Measurements from ENCODE around the gene NAA38.

NAA38 gene

DNA sequence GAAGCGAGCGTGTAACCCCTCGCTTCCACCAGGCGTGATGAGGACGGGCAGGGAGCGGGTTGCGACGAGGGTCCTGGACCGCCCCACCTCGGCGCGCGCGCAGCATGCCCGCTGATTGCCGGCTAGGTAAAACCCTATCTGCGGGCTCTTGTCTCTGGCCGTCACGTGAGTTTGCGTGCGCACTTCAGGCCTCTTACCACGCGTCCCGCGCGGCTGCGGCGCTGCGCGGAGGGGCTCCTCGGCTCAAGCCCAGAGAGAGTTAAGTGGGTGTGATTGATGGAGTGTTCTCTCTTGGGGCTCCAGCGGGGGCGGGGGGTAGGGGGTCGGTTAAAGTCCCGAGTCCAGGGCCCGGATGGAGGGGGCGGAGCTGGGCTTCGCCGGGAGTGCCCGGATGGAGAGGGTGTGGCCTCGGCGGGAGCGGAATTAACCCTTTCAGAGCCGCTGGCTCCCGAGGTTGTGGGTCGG, 15.4 kb downstream of the NAA38 start:
- H3K4me1 ChIP-seq (ENCODE audit: control insufficient read depth, insufficient read depth, low read depth, low read length), result peaks cover 31% of the 10 kb centered on the region
- H3K36me3 ChIP-seq (ENCODE audit: control insufficient read depth in 1 of 2, insufficient read depth in 2 of 2, low read depth in 1 of 2, low read length in 2 of 2), result peaks cover 20 to 24% of the 10 kb centered on the region in 2 experiments
- peak overlapping the region; percentile 54 for H2BK5ac ChIP-seq (ENCODE audit: low read depth, low read length, poor library complexity, severe bottlenecking)
- peak overlapping the region; percentile 60 for H2BK15ac ChIP-seq (ENCODE audit: low read depth, poor library complexity, severe bottlenecking)
- H3K23ac ChIP-seq (ENCODE audit: low read length in 2 of 2), result no peak overlapping the region
- H3K18ac ChIP-seq (ENCODE audit: low read depth in 1 of 2, low read length in 2 of 2), result peak overlapping the region; percentile 94 to 98
- H2BK120ac ChIP-seq (ENCODE audit: low read depth, low read length), result peak overlapping the region; percentile 66
- H3K9me3 ChIP-seq (ENCODE audit: control insufficient read depth, low read length), result no peaks in the 10 kb centered on the region
- peak; percentile 94 for DNase-seq
- peak overlapping the region; percentile 76 for H4K8ac ChIP-seq (ENCODE audit: low read length)
- H3K14ac ChIP-seq (ENCODE audit: low read length in 2 of 2), result peak overlapping the region in 1 of 2 experiments; percentile 76
- H3K4me2 ChIP-seq (ENCODE audit: low read length, poor library complexity, severe bottlenecking), result peak overlapping the region; percentile 88
- H4K91ac ChIP-seq (ENCODE audit: low read length), result peak overlapping the region; percentile 96
- peak overlapping the region; percentile 98 for H3K27ac ChIP-seq (ENCODE audit: low read length, poor library complexity, severe bottlenecking)
- peak overlapping the region; percentile 98 for H3K9ac ChIP-seq (ENCODE audit: low read length)
- H2BK12ac ChIP-seq (ENCODE audit: low read length in 2 of 2), result peak overlapping the region; percentile 45 to 77
- H3K4me3 ChIP-seq (ENCODE audit: insufficient read depth in 1 of 2, low read depth in 1 of 2, low read length in 2 of 2), result peak overlapping the region; percentile 69 to 94
- peak overlapping the region; percentile 93 to 97 for H3K4ac ChIP-seq (ENCODE audit: low read depth in 1 of 2, low read length in 2 of 2)
- H2AFZ ChIP-seq (ENCODE audit: low read depth, low read length), result no peak overlapping the region
- no peaks in the 10 kb centered on the region for H3K27me3 ChIP-seq (ENCODE audit: control insufficient read depth in 1 of 2, insufficient read depth in 1 of 2, low read length in 2 of 2)
- no peak overlapping the region for H2AK5ac ChIP-seq (ENCODE audit: low read length, severe bottlenecking)
- peaks cover 20% of the 10 kb centered on the region for H3K79me1 ChIP-seq (replicated peaks; ENCODE audit: low read length, poor library complexity, severe bottlenecking)
- under 1% methylated on average over 46 of the region's 46 CpGs for WGBS

DNA sequence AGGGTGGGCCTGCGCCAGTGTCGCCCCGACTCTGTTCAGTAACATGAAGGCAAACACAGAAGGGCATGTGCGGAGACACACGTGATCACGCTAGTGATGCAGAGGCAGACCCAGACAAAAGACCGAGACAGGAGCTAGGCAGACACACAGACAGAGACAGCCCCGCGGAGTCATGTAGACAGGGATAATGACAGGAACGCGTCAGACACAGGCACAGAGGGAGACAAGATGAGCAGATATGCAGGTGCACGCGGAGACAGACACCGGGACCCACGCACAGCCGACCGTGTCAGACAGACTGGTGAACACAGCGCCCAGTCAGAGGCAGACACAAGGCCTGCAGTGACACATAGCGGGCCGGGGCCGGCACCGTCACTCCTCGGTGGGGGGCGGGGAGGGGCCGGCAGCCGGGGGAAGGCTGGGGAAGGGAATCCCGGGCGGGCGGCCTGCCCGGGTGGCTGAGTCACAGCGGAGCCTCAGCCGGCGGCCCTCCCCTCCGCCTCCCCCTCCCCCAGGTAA, 15.9 kb downstream of the NAA38 start:
- peak overlapping the region; percentile 66 to 94 for H3K4me3 ChIP-seq (ENCODE audit: insufficient read depth in 1 of 2, low read depth in 1 of 2, low read length in 2 of 2)
- peak overlapping the region; percentile 63 for H4K91ac ChIP-seq (ENCODE audit: low read length)
- H3K79me1 ChIP-seq (replicated peaks; ENCODE audit: low read length, poor library complexity, severe bottlenecking), result peaks cover 17% of the 10 kb centered on the region
- H2BK5ac ChIP-seq (ENCODE audit: low read depth, low read length, poor library complexity, severe bottlenecking), result no peak overlapping the region
- H2BK120ac ChIP-seq (ENCODE audit: low read depth, low read length), result peak overlapping the region; percentile 66
- peak overlapping the region; percentile 45 to 77 for H2BK12ac ChIP-seq (ENCODE audit: low read length in 2 of 2)
- H3K23ac ChIP-seq (ENCODE audit: low read length in 2 of 2), result no peak overlapping the region
- H3K27me3 ChIP-seq (ENCODE audit: control insufficient read depth in 1 of 2, insufficient read depth in 1 of 2, low read length in 2 of 2), result no peaks in the 10 kb centered on the region
- peak overlapping the region; percentile 93 to 94 for H3K18ac ChIP-seq (ENCODE audit: low read depth in 1 of 2, low read length in 2 of 2)
- peak overlapping the region in 1 of 2 experiments; percentile 76 for H3K14ac ChIP-seq (ENCODE audit: low read length in 2 of 2)
- H3K36me3 ChIP-seq (ENCODE audit: control insufficient read depth in 1 of 2, insufficient read depth in 2 of 2, low read depth in 1 of 2, low read length in 2 of 2), result peaks cover 17 to 20% of the 10 kb centered on the region in 2 experiments
- H3K27ac ChIP-seq (ENCODE audit: low read length, poor library complexity, severe bottlenecking), result peak overlapping the region; percentile 91
- H3K9me3 ChIP-seq (ENCODE audit: control insufficient read depth, low read length), result no peaks in the 10 kb centered on the region
- peak; percentile 96 for DNase-seq
- peak overlapping the region; percentile 69 to 97 for H3K4ac ChIP-seq (ENCODE audit: low read depth in 1 of 2, low read length in 2 of 2)
- H3K9ac ChIP-seq (ENCODE audit: low read length), result peak overlapping the region; percentile 98
- H2AK5ac ChIP-seq (ENCODE audit: low read length, severe bottlenecking), result no peak overlapping the region
- H2AFZ ChIP-seq (ENCODE audit: low read depth, low read length), result no peak overlapping the region
- 1% methylated on average over 34 of the region's 34 CpGs for WGBS
- H4K8ac ChIP-seq (ENCODE audit: low read length), result peak overlapping the region; percentile 76
- H3K4me1 ChIP-seq (ENCODE audit: control insufficient read depth, insufficient read depth, low read depth, low read length), result peaks cover 34% of the 10 kb centered on the region
- H2BK15ac ChIP-seq (ENCODE audit: low read depth, poor library complexity, severe bottlenecking), result peak overlapping the region; percentile 55
- peak overlapping the region; percentile 83 for H3K4me2 ChIP-seq (ENCODE audit: low read length, poor library complexity, severe bottlenecking)

DNA sequence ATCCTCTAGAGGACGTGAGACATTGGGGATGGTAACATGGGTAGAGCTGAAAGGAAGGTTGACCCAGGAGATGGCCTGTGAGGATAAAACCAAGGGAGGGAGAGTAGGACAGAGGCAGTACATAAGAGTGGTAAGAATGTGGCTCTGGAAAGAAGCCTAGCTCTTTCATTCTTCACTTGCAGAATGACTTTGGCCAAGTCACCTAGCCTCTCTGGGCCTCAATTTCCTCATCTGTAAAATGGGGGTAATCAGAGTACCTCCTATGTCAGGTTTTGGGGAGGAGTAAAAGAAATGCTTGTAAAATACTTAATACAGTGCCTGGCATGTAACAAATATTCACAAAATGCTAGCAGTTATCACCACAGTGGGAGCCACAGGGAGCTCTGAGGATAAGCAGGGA, 16.5 kb downstream of the NAA38 start:
- Histone ChIP-seq H2BK5ac (ENCODE audit: low read depth, low read length, poor library complexity, severe bottlenecking) (no peak overlapping the region), H4K91ac (ENCODE audit: low read length) (no peak overlapping the region), H3K79me1 (replicated peaks; ENCODE audit: low read length, poor library complexity, severe bottlenecking) (peaks cover 15% of the 10 kb centered on the region), H2BK120ac (ENCODE audit: low read depth, low read length) (no peak overlapping the region), H3K27me3 (ENCODE audit: control insufficient read depth in 1 of 2, insufficient read depth in 1 of 2, low read length in 2 of 2) (no peaks in the 10 kb centered on the region), H3K4me3 (ENCODE audit: insufficient read depth in 1 of 2, low read depth in 1 of 2, low read length in 2 of 2) (peak overlapping the region in 1 of 2 experiments; percentile 94), H3K9me3 (ENCODE audit: control insufficient read depth, low read length) (no peaks in the 10 kb centered on the region), H3K36me3 (ENCODE audit: control insufficient read depth in 1 of 2, insufficient read depth in 2 of 2, low read depth in 1 of 2, low read length in 2 of 2) (peaks cover 14 to 15% of the 10 kb centered on the region in 2 experiments), H3K23ac (ENCODE audit: low read length in 2 of 2) (no peak overlapping the region), H3K27ac (ENCODE audit: low read length, poor library complexity, severe bottlenecking) (peak overlapping the region; percentile 27), H3K9ac (ENCODE audit: low read length) (peak overlapping the region; percentile 98), H2AK5ac (ENCODE audit: low read length, severe bottlenecking) (no peak overlapping the region), H4K8ac (ENCODE audit: low read length) (no peak overlapping the region), H3K14ac (ENCODE audit: low read length in 2 of 2) (no peak overlapping the region), H3K4me2 (ENCODE audit: low read length, poor library complexity, severe bottlenecking) (no peak overlapping the region), H2BK15ac (ENCODE audit: low read depth, poor library complexity, severe bottlenecking) (no peak overlapping the region), H3K4ac (ENCODE audit: low read depth in 1 of 2, low read length in 2 of 2) (no peak overlapping the region), H2AFZ (ENCODE audit: low read depth, low read length) (no peak overlapping the region), H3K18ac (ENCODE audit: low read depth in 1 of 2, low read length in 2 of 2) (peak overlapping the region in 1 of 2 experiments; percentile 8), H2BK12ac (ENCODE audit: low read length in 2 of 2) (peak overlapping the region in 1 of 2 experiments; percentile 1), H3K4me1 (ENCODE audit: control insufficient read depth, insufficient read depth, low read depth, low read length) (peaks cover 34% of the 10 kb centered on the region)
- DNase-seq, result no peak
- WGBS, result 50% methylated on average over 1 of the region's 1 CpG

DNA sequence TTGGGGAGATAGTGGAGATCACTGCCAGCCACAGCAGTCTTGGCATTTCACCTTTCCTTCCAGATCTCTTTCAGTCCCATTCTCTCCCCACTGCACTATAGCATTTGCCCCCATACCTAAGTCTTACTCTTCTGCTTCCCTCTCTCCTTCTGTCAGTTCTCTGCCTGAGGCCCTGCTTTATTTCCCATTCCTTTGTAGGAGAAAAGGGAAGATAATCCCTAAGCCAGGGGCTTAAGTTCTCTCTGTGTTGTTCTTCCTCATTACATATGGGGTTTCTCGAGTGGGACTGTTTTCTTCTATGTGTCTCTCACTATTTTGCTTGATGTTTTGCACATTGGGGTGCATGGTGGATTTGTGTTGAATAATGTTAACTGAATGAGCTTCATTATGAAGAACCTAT, 16.9 kb downstream of the NAA38 start:
- WGBS, result 60% methylated on average over 1 of the region's 1 CpG
- H3K79me1 ChIP-seq (replicated peaks; ENCODE audit: low read length, poor library complexity, severe bottlenecking), result peaks cover 12% of the 10 kb centered on the region
- no peak overlapping the region for H2BK120ac ChIP-seq (ENCODE audit: low read depth, low read length)
- H3K4ac ChIP-seq (ENCODE audit: low read depth in 1 of 2, low read length in 2 of 2), result no peak overlapping the region
- H2AFZ ChIP-seq (ENCODE audit: low read depth, low read length), result no peak overlapping the region
- peaks cover 9 to 12% of the 10 kb centered on the region in 2 experiments for H3K36me3 ChIP-seq (ENCODE audit: control insufficient read depth in 1 of 2, insufficient read depth in 2 of 2, low read depth in 1 of 2, low read length in 2 of 2)
- H3K27me3 ChIP-seq (ENCODE audit: control insufficient read depth in 1 of 2, insufficient read depth in 1 of 2, low read length in 2 of 2), result no peaks in the 10 kb centered on the region
- no peaks in the 10 kb centered on the region for H3K9me3 ChIP-seq (ENCODE audit: control insufficient read depth, low read length)
- no peak overlapping the region for H3K18ac ChIP-seq (ENCODE audit: low read depth in 1 of 2, low read length in 2 of 2)
- peaks cover 33% of the 10 kb centered on the region for H3K4me1 ChIP-seq (ENCODE audit: control insufficient read depth, insufficient read depth, low read depth, low read length)
- H2AK5ac ChIP-seq (ENCODE audit: low read length, severe bottlenecking), result no peak overlapping the region
- no peak overlapping the region for H3K27ac ChIP-seq (ENCODE audit: low read length, poor library complexity, severe bottlenecking)
- no peak overlapping the region for H4K91ac ChIP-seq (ENCODE audit: low read length)
- H3K23ac ChIP-seq (ENCODE audit: low read length in 2 of 2), result no peak overlapping the region
- H2BK15ac ChIP-seq (ENCODE audit: low read depth, poor library complexity, severe bottlenecking), result no peak overlapping the region
- H3K14ac ChIP-seq (ENCODE audit: low read length in 2 of 2), result no peak overlapping the region
- H3K9ac ChIP-seq (ENCODE audit: low read length), result peak overlapping the region; percentile 98
- DNase-seq, result no peak
- H3K4me2 ChIP-seq (ENCODE audit: low read length, poor library complexity, severe bottlenecking), result no peak overlapping the region
- H2BK5ac ChIP-seq (ENCODE audit: low read depth, low read length, poor library complexity, severe bottlenecking), result no peak overlapping the region
- H2BK12ac ChIP-seq (ENCODE audit: low read length in 2 of 2), result no peak overlapping the region
- no peak overlapping the region for H4K8ac ChIP-seq (ENCODE audit: low read length)
- H3K4me3 ChIP-seq (ENCODE audit: insufficient read depth in 1 of 2, low read depth in 1 of 2, low read length in 2 of 2), result no peak overlapping the region
